GM13976 (cell line): ENCODE results near the gene SLF2.

Source experiments
- DNase-seq: peaks from one replicate; pipeline ENCODE4 v3.0.0; 2012; ENCODE audit warnings: low spot score
- CTCF ChIP-seq: IDR thresholded peaks from 2 replicates; pipeline ENCODE4 v1.5.1; 2012; ENCODE audit warnings: borderline replicate concordance, mild to moderate bottlenecking; ENCODE audit not compliant: insufficient read depth; ENCODE audit errors: extremely low read depth, missing control alignments, control extremely low read depth
- in situ Hi-C: fragments of 300-500 bp; cut with MboI; formaldehyde crosslinking; loops from one replicate; pipeline ENCODE4 v1.12.0; 2022; ENCODE audit warnings: low sequenced_read_pairs, mixed read lengths, inconsistent platforms; ENCODE audit not compliant: unreplicated experiment

Gene SLF2

GRCh38 chr10:100928039-100928438, 15.3 kb downstream of the SLF2 start:
- no peak for DNase-seq
- in situ Hi-C loops: no loop called here
- TF ChIP-seq CTCF: no peak

- DNase-seq: no peak
Observed at GRCh38 chr10:100930368-100930767, 17.6 kb downstream of the SLF2 start.

GRCh38 chr10:100934084-100934659, 21.4 kb downstream of the SLF2 start:
- DNase-seq: peak; percentile 23
- peak; percentile 47 for TF ChIP-seq CTCF
- in situ Hi-C loops: no loop called here

More at GRCh38 chr10:100930368-100930767, 17.6 kb downstream of the SLF2 start:
- in situ Hi-C loops: no loop called here
- no peak for TF ChIP-seq CTCF

- DNase-seq: no peak
- in situ Hi-C loops: no loop called here
- TF ChIP-seq CTCF: no peak
Observed at GRCh38 chr10:100939763-100940344, 27.1 kb downstream of the SLF2 start.

GRCh38 chr10:100942229-100942628, 29.5 kb downstream of the SLF2 start:
- in situ Hi-C loops: no loop called here
- DNase-seq: no peak
- TF ChIP-seq CTCF: no peak

GRCh38 chr10:100943508-100943907, 30.7 kb downstream of the SLF2 start:
- DNase-seq: no peak
- in situ Hi-C loops: no loop called here
- TF ChIP-seq CTCF: no peak
